Body of pancreas (tissue), 4 donors: ENCODE measurements around the gene BCR.

Experiments used
- POLR2A ChIP-seq, 3 donors: fragments of 450-650 bp; IDR thresholded peaks; one replicate each; pipeline ENCODE4 v1.6.1; 2016; ENCODE audit warnings: antibody characterized with exemption in 3 of 3, mild to moderate bottlenecking in 2 of 3
- TF ChIP-seq, protein P1 (sequence below), 7 experiments: fragments of 450-650 bp in 4 of 7; fragments of 200-600 bp in 3 of 7; sonication (generic) in 3 of 7; IDR thresholded peaks; one replicate each; pipeline ENCODE4 v1.5.1; 2016 to 2019; ENCODE audit warnings: antibody characterized with exemption in 7 of 7

DNA sequence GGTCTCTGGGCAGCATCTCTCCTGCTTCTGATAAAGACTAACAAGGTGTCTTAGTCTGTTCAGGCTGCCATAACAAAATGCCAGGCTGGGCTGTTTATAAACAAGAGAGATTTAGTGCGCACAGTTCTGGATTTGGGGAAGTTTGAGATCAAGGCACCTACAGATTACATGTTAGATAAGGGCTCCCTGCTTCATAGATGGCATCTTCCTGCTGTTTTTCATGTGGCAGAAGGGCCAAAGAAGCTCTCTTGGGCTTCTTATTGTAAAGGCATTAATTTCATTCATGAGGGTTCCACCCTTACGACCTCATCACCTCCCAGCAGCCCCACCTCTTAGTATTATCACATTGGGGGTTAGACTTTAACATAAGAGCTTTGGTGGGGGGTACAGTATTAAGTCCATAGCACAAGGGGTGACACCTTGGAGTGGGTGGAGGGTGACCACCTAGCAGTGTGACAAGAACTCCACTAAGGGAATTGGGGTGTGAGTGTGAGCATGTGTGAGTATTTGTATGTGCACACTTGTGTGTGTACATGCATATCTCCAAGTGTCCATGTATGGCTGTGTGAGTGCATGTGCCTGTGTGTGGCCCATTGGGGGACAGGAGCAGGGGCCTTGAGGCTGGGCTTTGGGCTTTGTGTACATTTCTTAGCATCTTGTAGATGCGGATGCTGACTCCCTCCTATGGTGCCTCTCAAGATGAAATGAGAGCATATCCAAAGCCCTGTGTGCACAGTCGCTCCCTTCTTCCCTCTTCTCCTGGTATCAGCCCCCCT lies 42.7 kb downstream of the BCR start:
- TF ChIP-seq, protein P1, sequence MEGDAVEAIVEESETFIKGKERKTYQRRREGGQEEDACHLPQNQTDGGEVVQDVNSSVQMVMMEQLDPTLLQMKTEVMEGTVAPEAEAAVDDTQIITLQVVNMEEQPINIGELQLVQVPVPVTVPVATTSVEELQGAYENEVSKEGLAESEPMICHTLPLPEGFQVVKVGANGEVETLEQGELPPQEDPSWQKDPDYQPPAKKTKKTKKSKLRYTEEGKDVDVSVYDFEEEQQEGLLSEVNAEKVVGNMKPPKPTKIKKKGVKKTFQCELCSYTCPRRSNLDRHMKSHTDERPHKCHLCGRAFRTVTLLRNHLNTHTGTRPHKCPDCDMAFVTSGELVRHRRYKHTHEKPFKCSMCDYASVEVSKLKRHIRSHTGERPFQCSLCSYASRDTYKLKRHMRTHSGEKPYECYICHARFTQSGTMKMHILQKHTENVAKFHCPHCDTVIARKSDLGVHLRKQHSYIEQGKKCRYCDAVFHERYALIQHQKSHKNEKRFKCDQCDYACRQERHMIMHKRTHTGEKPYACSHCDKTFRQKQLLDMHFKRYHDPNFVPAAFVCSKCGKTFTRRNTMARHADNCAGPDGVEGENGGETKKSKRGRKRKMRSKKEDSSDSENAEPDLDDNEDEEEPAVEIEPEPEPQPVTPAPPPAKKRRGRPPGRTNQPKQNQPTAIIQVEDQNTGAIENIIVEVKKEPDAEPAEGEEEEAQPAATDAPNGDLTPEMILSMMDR (IDR thresholded peaks at IDR 0.05): no peak
- TF ChIP-seq POLR2A (IDR thresholded peaks at IDR 0.05): no peak
